ENCODE measurements around the gene TSPAN9. TPM values are rescaled to one million over a fixed set of nuclear protein-coding genes. Genes with fewer than 3 reads are reported as not detected.

TSPAN9 gene
- total and polyA plus RNA-seq, 10 of the 15 experiments (the other 5 are each of a cell fraction or from before 2014, with no cell fraction given) = 0.03 to 1.0 (median 0.12) TPM; not detected in 5

DNA sequence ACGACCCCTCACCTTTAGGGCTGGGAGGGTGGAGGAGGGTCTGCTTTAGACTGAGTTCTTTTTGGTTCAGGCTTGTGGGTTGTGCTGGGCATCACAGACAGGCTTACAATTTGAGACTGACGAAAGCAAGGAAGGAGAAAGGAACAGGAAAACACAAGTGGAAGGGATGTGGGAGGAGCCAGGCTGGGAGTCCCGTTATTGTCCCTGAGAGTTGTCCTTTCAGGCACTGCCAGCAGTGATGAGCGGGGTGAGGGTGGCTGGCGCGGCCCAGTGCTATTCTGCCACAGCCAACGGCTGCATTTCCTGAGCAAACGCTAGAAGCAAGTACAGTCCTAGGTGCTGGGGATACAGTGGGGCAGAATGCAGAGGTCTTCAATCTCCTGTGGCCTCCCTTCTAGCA, 29.2 kb upstream of the TSPAN9 start:
- Histone ChIP-seq H3K4me1 (ENCODE audit: control insufficient read depth, insufficient read depth, low read length) (no peaks in the 10 kb centered on the region), H3K36me3 (ENCODE audit: control insufficient read depth in 2 of 2, insufficient read depth in 2 of 2, low read length in 1 of 2) (no peaks in the 10 kb centered on the region), H3K4me2 (ENCODE audit: control insufficient read depth, insufficient read depth) (no peak overlapping the region), H3K9ac (ENCODE audit: control insufficient read depth, insufficient read depth, low read length) (no peak overlapping the region), H3K27ac (ENCODE audit: control insufficient read depth, insufficient read depth) (no peak overlapping the region), H3K4me3 (no peak overlapping the region), H3K27me3 (replicated peaks in 1 of 2; ENCODE audit: control insufficient read depth in 2 of 2, insufficient read depth in 2 of 2, low read length in 1 of 2) (peaks cover 0 to 2% of the 10 kb centered on the region in 2 experiments; a peak in 1 of 4 replicates), H4K20me1 (ENCODE audit: control insufficient read depth, insufficient read depth) (no peaks in the 10 kb centered on the region), H2AFZ (ENCODE audit: control insufficient read depth, low read depth, low read length) (no peak overlapping the region), H3K79me2 (ENCODE audit: control insufficient read depth, insufficient read depth, low read length) (no peaks in the 10 kb centered on the region), H3K9me3 (replicated peaks; ENCODE audit: control insufficient read depth, insufficient read depth, low read length) (no peaks in the 10 kb centered on the region)
- RAD21 ChIA-PET (ENCODE audit: unreplicated experiment) = no interaction called here
- intact Hi-C loops (cut with micrococcal nuclease; ENCODE audit: unreplicated experiment) = no loop called here
- no peak for FAIRE-seq
- CTCF ChIA-PET = no interaction called here
- in situ Hi-C loops (cut with MboI) = no loop called here
- TF ChIP-seq, protein P1, sequence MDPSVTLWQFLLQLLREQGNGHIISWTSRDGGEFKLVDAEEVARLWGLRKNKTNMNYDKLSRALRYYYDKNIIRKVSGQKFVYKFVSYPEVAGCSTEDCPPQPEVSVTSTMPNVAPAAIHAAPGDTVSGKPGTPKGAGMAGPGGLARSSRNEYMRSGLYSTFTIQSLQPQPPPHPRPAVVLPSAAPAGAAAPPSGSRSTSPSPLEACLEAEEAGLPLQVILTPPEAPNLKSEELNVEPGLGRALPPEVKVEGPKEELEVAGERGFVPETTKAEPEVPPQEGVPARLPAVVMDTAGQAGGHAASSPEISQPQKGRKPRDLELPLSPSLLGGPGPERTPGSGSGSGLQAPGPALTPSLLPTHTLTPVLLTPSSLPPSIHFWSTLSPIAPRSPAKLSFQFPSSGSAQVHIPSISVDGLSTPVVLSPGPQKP (IDR thresholded peaks at IDR 0.05; ENCODE audit: low read depth, low read length) = no peak
- no peak for TF ChIP-seq WRNIP1 (IDR thresholded peaks at IDR 0.05; ENCODE audit: borderline replicate concordance, low read depth, low read length)
- no peak for TF ChIP-seq FOS (IDR thresholded peaks at IDR 0.05; ENCODE audit: borderline replicate concordance, extremely low read depth, insufficient read length)
- no peak for TF ChIP-seq GATAD2B (conservative IDR thresholded peaks at IDR 0.05; ENCODE audit: low read depth)
- no peak for TF ChIP-seq CHD4 (IDR thresholded peaks at IDR 0.05)
- TF ChIP-seq ATF3 (IDR thresholded peaks at IDR 0.05; ENCODE audit: borderline replicate concordance, extremely low read depth, low read depth, low read length) = no peak
- TF ChIP-seq SUZ12 (IDR thresholded peaks at IDR 0.05; ENCODE audit: unreplicated experiment) = no peak
- no peak for TF ChIP-seq CEBPB (IDR thresholded peaks at IDR 0.05; ENCODE audit: borderline replicate concordance in 1 of 2, low read depth in 2 of 2, low read length in 2 of 2)
- TF ChIP-seq NFYB (IDR thresholded peaks at IDR 0.05; ENCODE audit: insufficient read depth, low read depth, low read length) = no peak
- no peak for TF ChIP-seq POLR2A (IDR thresholded peaks at IDR 0.05; ENCODE audit: low read depth, low read length)
- TF ChIP-seq ETV6 (conservative IDR thresholded peaks at IDR 0.05 in 1 of 2, IDR thresholded peaks at IDR 0.05 in 1 of 2; ENCODE audit: borderline replicate concordance in 1 of 2, low read depth in 1 of 2) = no peak
- no peak for TF ChIP-seq SMAD5 (IDR thresholded peaks at IDR 0.05; ENCODE audit: low read depth)
- TF ChIP-seq MEF2B (IDR thresholded peaks at IDR 0.05; ENCODE audit: partially characterized antibody, poor library complexity, severe bottlenecking) = no peak
- TF ChIP-seq NBN (IDR thresholded peaks at IDR 0.05) = no peak
- POLR2A ChIA-PET = no interaction called here
- DNase-seq (ENCODE audit: low read depth, low spot score) = no peak
- 31% methylated on average over 8 of the region's 8 CpGs for WGBS (ENCODE audit: insufficient coverage, insufficient replicate concordance, low lambda C conversion rate, missing lambda C conversion rate)
- no TSS peak for BruUV-seq (replicated peaks)
- SMC1A ChIA-PET (ENCODE audit: uncharacterized antibody, unreplicated experiment) = no interaction called here
- no peak for ATAC-seq
